Measurements from ENCODE around the gene PDGFB.

Gene PDGFB

DNA sequence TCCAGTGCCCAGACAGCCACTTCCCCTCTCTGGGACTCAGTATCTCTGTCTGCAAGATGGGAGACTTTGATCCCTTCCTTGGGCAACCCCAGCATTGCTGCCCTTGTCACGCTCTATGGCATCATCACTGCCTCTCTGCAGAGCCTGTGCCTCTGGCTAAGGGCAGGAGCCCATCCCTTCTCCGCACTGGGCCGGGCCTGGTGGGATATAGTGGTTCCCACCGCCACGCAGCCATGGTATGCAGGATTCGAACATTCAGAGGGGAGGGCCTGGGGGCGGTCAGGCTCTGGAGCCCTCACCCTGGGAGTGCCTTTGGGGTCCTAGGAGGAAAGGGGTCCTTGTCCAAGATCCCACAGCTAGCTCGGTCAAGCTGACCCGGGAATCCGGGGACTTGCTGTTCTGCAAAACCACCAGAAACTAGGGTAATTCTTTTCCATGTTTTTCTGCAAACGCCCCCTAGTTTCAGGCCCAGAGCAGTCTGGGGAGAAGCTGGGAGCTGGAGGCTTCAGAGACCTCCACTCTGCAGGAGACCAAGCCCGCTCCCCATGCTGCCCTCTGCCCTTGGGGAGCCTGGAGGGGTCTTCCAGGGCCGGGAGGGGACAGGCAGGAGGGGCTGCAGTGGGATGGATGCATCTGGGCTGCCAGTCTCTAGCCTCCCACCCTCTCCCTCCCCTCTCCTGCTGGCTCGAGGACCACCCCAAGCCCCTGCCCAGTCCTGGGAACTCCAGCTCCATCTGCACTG is 67.9 kb downstream of the PDGFB start:
- no peak overlapping the region for H3K4me2 ChIP-seq (ENCODE audit: low read length)
- H3K27ac ChIP-seq (ENCODE audit: low read length): no peak overlapping the region

DNA sequence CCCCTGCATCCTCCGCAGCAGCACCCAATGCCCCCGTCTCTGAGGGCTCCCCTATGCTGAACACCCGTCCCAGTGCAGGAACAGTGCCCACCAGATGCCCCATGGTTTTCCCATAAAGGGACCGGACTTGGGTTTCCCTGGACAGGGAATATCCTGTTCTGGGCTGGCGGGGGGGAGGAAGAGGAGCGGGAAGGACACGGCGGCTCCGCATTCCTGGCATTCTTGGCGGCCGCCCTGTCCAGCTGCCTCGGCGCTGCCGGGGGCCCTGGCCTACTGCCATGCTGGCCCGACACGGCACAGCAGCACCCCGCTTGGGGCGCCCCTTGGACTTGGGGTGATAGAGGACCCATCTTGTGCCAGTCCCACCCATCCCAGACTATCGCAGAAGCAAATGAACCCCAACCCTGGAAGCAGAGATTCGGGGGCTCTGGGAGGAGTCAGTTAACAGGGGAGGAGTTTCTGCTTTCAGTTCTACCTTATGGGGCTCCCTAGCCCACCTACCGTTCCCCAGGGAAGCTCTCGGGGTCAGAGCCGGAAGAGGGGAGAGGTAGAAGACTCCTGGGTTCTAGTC is 68.6 kb downstream of the PDGFB start:
- no peaks in the 10 kb centered on the region for H3K9me3 ChIP-seq (ENCODE audit: insufficient read depth, low read length)
- H3K79me2 ChIP-seq (ENCODE audit: low read length): no peaks in the 10 kb centered on the region
- H4K20me1 ChIP-seq (ENCODE audit: insufficient read depth, low read length): no peaks in the 10 kb centered on the region
- no peak overlapping the region for H3K4me3 ChIP-seq (ENCODE audit: low read length)
- H3K9ac ChIP-seq (ENCODE audit: low read length): no peak overlapping the region
- H3K27ac ChIP-seq (ENCODE audit: low read length): no peak overlapping the region
- no peak overlapping the region for H3K4me2 ChIP-seq (ENCODE audit: low read length)
- H2AFZ ChIP-seq (ENCODE audit: low read depth, low read length): no peak overlapping the region
- H3K27me3 ChIP-seq (ENCODE audit: low read depth, low read length): no peaks in the 10 kb centered on the region; the same call in 1 of the 2 replicates
- H3K36me3 ChIP-seq (replicated peaks; ENCODE audit: low read depth, low read length): no peaks in the 10 kb centered on the region
- TF ChIP-seq EZH2phosphoT487 (IDR thresholded peaks at IDR 0.05; ENCODE audit: low read depth): no peak
- TF ChIP-seq, protein P1, sequence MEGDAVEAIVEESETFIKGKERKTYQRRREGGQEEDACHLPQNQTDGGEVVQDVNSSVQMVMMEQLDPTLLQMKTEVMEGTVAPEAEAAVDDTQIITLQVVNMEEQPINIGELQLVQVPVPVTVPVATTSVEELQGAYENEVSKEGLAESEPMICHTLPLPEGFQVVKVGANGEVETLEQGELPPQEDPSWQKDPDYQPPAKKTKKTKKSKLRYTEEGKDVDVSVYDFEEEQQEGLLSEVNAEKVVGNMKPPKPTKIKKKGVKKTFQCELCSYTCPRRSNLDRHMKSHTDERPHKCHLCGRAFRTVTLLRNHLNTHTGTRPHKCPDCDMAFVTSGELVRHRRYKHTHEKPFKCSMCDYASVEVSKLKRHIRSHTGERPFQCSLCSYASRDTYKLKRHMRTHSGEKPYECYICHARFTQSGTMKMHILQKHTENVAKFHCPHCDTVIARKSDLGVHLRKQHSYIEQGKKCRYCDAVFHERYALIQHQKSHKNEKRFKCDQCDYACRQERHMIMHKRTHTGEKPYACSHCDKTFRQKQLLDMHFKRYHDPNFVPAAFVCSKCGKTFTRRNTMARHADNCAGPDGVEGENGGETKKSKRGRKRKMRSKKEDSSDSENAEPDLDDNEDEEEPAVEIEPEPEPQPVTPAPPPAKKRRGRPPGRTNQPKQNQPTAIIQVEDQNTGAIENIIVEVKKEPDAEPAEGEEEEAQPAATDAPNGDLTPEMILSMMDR (IDR thresholded peaks at IDR 0.05; ENCODE audit: low read depth, low read length): no peak
- peaks cover 11% of the 10 kb centered on the region for H3K4me1 ChIP-seq (ENCODE audit: low read length)

More for the DNA sequence above, 67.9 kb downstream of the PDGFB start:
- H3K9me3 ChIP-seq (ENCODE audit: insufficient read depth, low read length): no peaks in the 10 kb centered on the region
- no peaks in the 10 kb centered on the region for H4K20me1 ChIP-seq (ENCODE audit: insufficient read depth, low read length)
- H3K36me3 ChIP-seq (replicated peaks; ENCODE audit: low read depth, low read length): no peaks in the 10 kb centered on the region
- peaks cover 4% of the 10 kb centered on the region for H3K4me1 ChIP-seq (ENCODE audit: low read length)
- H3K79me2 ChIP-seq (ENCODE audit: low read length): no peaks in the 10 kb centered on the region
- no peak for TF ChIP-seq EZH2phosphoT487 (IDR thresholded peaks at IDR 0.05; ENCODE audit: low read depth)
- TF ChIP-seq, protein P1 (IDR thresholded peaks at IDR 0.05; ENCODE audit: low read depth, low read length): no peak
- H3K4me3 ChIP-seq (ENCODE audit: low read length): no peak overlapping the region
- H3K27me3 ChIP-seq (ENCODE audit: low read depth, low read length): no peaks in the 10 kb centered on the region; the same call in 1 of the 2 replicates
- no peak overlapping the region for H3K9ac ChIP-seq (ENCODE audit: low read length)
- no peak overlapping the region for H2AFZ ChIP-seq (ENCODE audit: low read depth, low read length)

DNA sequence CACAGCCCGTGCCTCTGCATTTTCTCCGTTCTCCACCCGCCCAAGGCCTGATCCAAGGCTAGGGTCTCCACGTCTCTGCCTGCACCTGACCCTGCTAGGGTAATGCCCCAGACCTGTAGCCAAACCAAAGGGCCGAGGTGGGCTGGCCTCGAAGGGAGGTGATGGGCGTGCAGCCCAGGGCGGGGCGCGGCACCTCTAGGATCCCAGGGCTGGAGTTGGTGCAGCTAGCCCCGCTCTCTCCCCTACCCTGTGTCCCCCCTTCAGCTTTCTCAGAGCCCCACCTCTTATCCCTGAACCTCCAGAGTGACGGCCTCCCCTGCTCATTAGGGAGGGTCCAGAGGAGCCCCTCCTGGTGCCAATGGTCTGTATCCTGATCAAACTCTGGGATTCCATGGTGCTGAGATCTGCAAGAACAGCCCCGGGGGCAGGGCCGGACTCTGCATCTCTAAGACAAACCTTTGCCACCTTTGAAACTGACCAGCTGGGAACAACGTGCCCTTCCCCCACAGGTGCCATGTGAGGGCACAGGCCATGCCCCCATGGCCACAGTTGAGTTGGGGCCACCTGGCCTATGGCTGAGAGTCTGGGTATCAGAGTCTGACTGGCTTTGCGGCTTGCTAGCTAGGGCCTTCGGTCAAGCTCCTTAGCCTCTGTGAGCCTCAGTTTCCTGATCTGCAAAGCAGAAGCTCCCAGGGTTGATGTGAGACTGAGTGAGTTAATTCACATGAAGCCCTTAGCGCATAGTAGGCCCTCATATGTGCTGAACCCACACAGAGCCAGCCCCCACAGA is 69.2 kb downstream of the PDGFB start:
- H3K27ac ChIP-seq (ENCODE audit: low read length): no peak overlapping the region
- peaks cover 15% of the 10 kb centered on the region for H3K4me1 ChIP-seq (ENCODE audit: low read length)
- no peak overlapping the region for H3K4me2 ChIP-seq (ENCODE audit: low read length)

More for the DNA sequence above, 69.2 kb downstream of the PDGFB start:
- H3K4me3 ChIP-seq (ENCODE audit: low read length): no peak overlapping the region
- TF ChIP-seq EZH2phosphoT487 (IDR thresholded peaks at IDR 0.05; ENCODE audit: low read depth): no peak
- TF ChIP-seq, protein P1 (IDR thresholded peaks at IDR 0.05; ENCODE audit: low read depth, low read length): no peak
- no peaks in the 10 kb centered on the region for H3K79me2 ChIP-seq (ENCODE audit: low read length)
- H3K9ac ChIP-seq (ENCODE audit: low read length): no peak overlapping the region
- H3K36me3 ChIP-seq (replicated peaks; ENCODE audit: low read depth, low read length): no peaks in the 10 kb centered on the region
- no peaks in the 10 kb centered on the region for H3K9me3 ChIP-seq (ENCODE audit: insufficient read depth, low read length)
- H3K27me3 ChIP-seq (ENCODE audit: low read depth, low read length): no peaks in the 10 kb centered on the region; the same call in 1 of the 2 replicates
- H4K20me1 ChIP-seq (ENCODE audit: insufficient read depth, low read length): no peaks in the 10 kb centered on the region
- H2AFZ ChIP-seq (ENCODE audit: low read depth, low read length): no peak overlapping the region
